Gastroesophageal sphincter (tissue), 3 donors: Measurements from ENCODE around the gene UBE2R2.

Experiments
- POLR2AphosphoS5 ChIP-seq: sonication (generic); formaldehyde crosslinking; IDR thresholded peaks from one replicate; pipeline ENCODE4 v1.6.1; 2017; ENCODE audit warnings: antibody characterized with exemption
- TF ChIP-seq, protein P1 (sequence below), 4 experiments: fragments of 200-600 bp in 2 of 4; fragments of 450-650 bp in 2 of 4; sonication (generic) in 1 of 4; IDR thresholded peaks; one replicate each; pipeline ENCODE4 v1.5.1; 2017 to 2019; ENCODE audit warnings: antibody characterized with exemption in 4 of 4, mild to moderate bottlenecking in 2 of 4, moderate library complexity in 2 of 4

DNA sequence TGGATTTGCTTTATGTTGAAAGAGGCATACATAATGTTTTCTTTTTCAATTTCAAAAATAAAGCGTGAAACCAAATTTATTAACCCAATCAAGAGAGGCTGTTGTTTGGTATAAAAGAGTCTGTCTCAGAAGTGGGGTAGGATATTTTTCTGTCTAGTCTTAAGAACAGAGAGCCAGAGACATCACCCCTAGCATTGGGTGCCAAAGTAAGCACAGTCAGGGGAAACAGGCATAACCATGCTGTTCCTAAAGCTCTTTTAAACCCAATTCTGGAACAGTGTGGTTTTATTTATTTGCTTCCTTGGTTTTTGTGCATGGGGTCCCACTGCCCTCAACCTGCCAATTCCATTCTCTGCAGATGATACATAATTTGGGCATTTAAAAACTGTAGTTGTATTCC is 88.2 kb downstream of the UBE2R2 start:
- TF ChIP-seq, protein P1, sequence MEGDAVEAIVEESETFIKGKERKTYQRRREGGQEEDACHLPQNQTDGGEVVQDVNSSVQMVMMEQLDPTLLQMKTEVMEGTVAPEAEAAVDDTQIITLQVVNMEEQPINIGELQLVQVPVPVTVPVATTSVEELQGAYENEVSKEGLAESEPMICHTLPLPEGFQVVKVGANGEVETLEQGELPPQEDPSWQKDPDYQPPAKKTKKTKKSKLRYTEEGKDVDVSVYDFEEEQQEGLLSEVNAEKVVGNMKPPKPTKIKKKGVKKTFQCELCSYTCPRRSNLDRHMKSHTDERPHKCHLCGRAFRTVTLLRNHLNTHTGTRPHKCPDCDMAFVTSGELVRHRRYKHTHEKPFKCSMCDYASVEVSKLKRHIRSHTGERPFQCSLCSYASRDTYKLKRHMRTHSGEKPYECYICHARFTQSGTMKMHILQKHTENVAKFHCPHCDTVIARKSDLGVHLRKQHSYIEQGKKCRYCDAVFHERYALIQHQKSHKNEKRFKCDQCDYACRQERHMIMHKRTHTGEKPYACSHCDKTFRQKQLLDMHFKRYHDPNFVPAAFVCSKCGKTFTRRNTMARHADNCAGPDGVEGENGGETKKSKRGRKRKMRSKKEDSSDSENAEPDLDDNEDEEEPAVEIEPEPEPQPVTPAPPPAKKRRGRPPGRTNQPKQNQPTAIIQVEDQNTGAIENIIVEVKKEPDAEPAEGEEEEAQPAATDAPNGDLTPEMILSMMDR (IDR thresholded peaks at IDR 0.05): no peak
- TF ChIP-seq POLR2AphosphoS5: no peak
